A172 (cell line): Measurements from ENCODE around the gene MCM9. TPM values are rescaled to one million over a fixed set of nuclear protein-coding genes. Genes with fewer than 3 reads are reported as not detected.

ENCODE experiments used
- DNase-seq: peaks from one replicate; pipeline ENCODE4 v3.0.0-alpha.2; 2015; ENCODE audit warnings: low spot score
- total RNA-seq: library from RNA; depleted of rRNA; stranded (reverse); fragments of >200 nt; shearing (Covaris generic); gene quantifications from 2 replicates; pipeline ENCODE4 v1.2.3, GENCODE V29; 2014

MCM9 gene
- total RNA-seq, 1 experiment from 2014 or later = 5.1 TPM

- no peak for DNase-seq
Measured at GRCh38 chr6:118932421-118932820, 2.5 kb downstream of the MCM9 start.

- DNase-seq = no peak
Measured at GRCh38 chr6:118931436-118931835, 3.5 kb downstream of the MCM9 start.

- no peak for DNase-seq
Measured at GRCh38 chr6:118930680-118931079, 4.3 kb downstream of the MCM9 start.

GRCh38 chr6:118923035-118923434, 11.9 kb downstream of the MCM9 start:
- no peak for DNase-seq

- no peak for DNase-seq
Measured at GRCh38 chr6:118921084-118921483, 13.9 kb downstream of the MCM9 start.

- no peak for DNase-seq
Measured at GRCh38 chr6:118918329-118918725, 16.6 kb downstream of the MCM9 start.

- DNase-seq = no peak
Measured at GRCh38 chr6:118917546-118918328, 17.2 kb downstream of the MCM9 start.

GRCh38 chr6:118914598-118914997, 20.4 kb downstream of the MCM9 start:
- no peak for DNase-seq

- no peak for DNase-seq
Measured at GRCh38 chr6:118913161-118913560, 21.8 kb downstream of the MCM9 start.

- DNase-seq = no peak
Measured at GRCh38 chr6:118912646-118913045, 22.3 kb downstream of the MCM9 start.

GRCh38 chr6:118908441-118908840, 26.5 kb downstream of the MCM9 start:
- DNase-seq = no peak

- no peak for DNase-seq
Measured at GRCh38 chr6:118905851-118906250, 29.1 kb downstream of the MCM9 start.

- DNase-seq = no peak
Measured at GRCh38 chr6:118905084-118905483, 29.9 kb downstream of the MCM9 start.

- DNase-seq = no peak
Measured at GRCh38 chr6:118903691-118904090, 31.3 kb downstream of the MCM9 start.

GRCh38 chr6:118903138-118903537, 31.8 kb downstream of the MCM9 start:
- no peak for DNase-seq

GRCh38 chr6:118902726-118903125, 32.2 kb downstream of the MCM9 start:
- no peak for DNase-seq

GRCh38 chr6:118899948-118900347, 35.0 kb downstream of the MCM9 start:
- DNase-seq = no peak

GRCh38 chr6:118897386-118897785, 37.6 kb downstream of the MCM9 start:
- DNase-seq = no peak

- peak; percentile 62 for DNase-seq
Measured at GRCh38 chr6:118896339-118897136, 38.4 kb downstream of the MCM9 start.

GRCh38 chr6:118895859-118896258, 39.1 kb downstream of the MCM9 start:
- no peak for DNase-seq

GRCh38 chr6:118895261-118895560, 39.7 kb downstream of the MCM9 start:
- no peak for DNase-seq

GRCh38 chr6:118894425-118895260, 40.3 kb downstream of the MCM9 start:
- DNase-seq = no peak
